ENCODE measurements around the gene SND1. TPM values are rescaled to one million over a fixed set of nuclear protein-coding genes. Genes with fewer than 3 reads are reported as not detected.

SND1 gene
- total RNA-seq, 1 donor from 2014 or later = 85.9 TPM

GRCh38 chr7:127782654-127783559 lies 130.9 kb downstream of the SND1 start:
- Histone ChIP-seq H3K4me1 (peaks cover 13% of the 10 kb centered on the region), H3K27ac (no peak overlapping the region), H3K27me3 (no peaks in the 10 kb centered on the region), H3K36me3 (no peaks in the 10 kb centered on the region), H3K4me3 (no peak overlapping the region), H3K9me3 (no peaks in the 10 kb centered on the region)
- TF ChIP-seq CTCF (IDR thresholded peaks at IDR 0.05) (no peak), POLR2A (IDR thresholded peaks at IDR 0.05) (no peak)
- no peak for DNase-seq (ENCODE audit: extremely low spot score in 2 of 2)
- intact Hi-C loops (cut with DNase I) = no loop called here

- H3K27ac ChIP-seq = no peak overlapping the region
- no peak overlapping the region for H3K4me3 ChIP-seq
- peaks cover 22% of the 10 kb centered on the region for H3K4me1 ChIP-seq
- H3K9me3 ChIP-seq = no peaks in the 10 kb centered on the region
- DNase-seq (ENCODE audit: extremely low spot score in 2 of 2) = no peak
- no peaks in the 10 kb centered on the region for H3K36me3 ChIP-seq
- intact Hi-C loops (cut with DNase I) = no loop called here
- no peak for TF ChIP-seq CTCF (IDR thresholded peaks at IDR 0.05)
- TF ChIP-seq POLR2AphosphoS5 (IDR thresholded peaks at IDR 0.05; ENCODE audit: insufficient read depth in 1 of 2, low read depth in 1 of 2) = no peak
- H3K27me3 ChIP-seq = no peaks in the 10 kb centered on the region
These were observed 134.2 kb downstream of the SND1 start for GRCh38 chr7:127786184-127786583.

GRCh38 chr7:127789031-127789430 lies 137.0 kb downstream of the SND1 start:
- Histone ChIP-seq H3K9me3 (no peaks in the 10 kb centered on the region), H3K36me3 (no peaks in the 10 kb centered on the region), H3K4me1 (peaks cover 12% of the 10 kb centered on the region), H3K27ac (no peak overlapping the region), H3K27me3 (no peaks in the 10 kb centered on the region), H3K4me3 (no peak overlapping the region)
- intact Hi-C loops (cut with DNase I) = no loop called here
- DNase-seq (ENCODE audit: extremely low spot score in 2 of 2) = no peak
- TF ChIP-seq POLR2AphosphoS5 (IDR thresholded peaks at IDR 0.05; ENCODE audit: insufficient read depth in 1 of 2, low read depth in 1 of 2) (no peak), POLR2A (IDR thresholded peaks at IDR 0.05) (no peak), CTCF (IDR thresholded peaks at IDR 0.05) (no peak)

- Histone ChIP-seq H3K9me3 (no peaks in the 10 kb centered on the region), H3K36me3 (no peaks in the 10 kb centered on the region), H3K27ac (no peak overlapping the region), H3K4me3 (no peak overlapping the region), H3K4me1 (peaks cover 19% of the 10 kb centered on the region), H3K27me3 (no peaks in the 10 kb centered on the region)
- intact Hi-C loops (cut with DNase I) = no loop called here
- TF ChIP-seq POLR2AphosphoS5 (IDR thresholded peaks at IDR 0.05; ENCODE audit: insufficient read depth in 1 of 2, low read depth in 1 of 2) (no peak), POLR2A (IDR thresholded peaks at IDR 0.05) (no peak), CTCF (IDR thresholded peaks at IDR 0.05) (no peak)
- no peak for DNase-seq (ENCODE audit: extremely low spot score in 2 of 2)
These were observed 139.6 kb downstream of the SND1 start for GRCh38 chr7:127791446-127792189.

Data from vagina (tissue), 2 donors.